Mucosa of stomach (tissue), 1 donor: ENCODE data around the gene TEX30.
A peak's percentile ranks its signal among the peaks of the same experiment; 100 is the strongest.

Experiments used
- H3K27me3 ChIP-seq: one replicate; pipeline ENCODE4 v1.7.0; 2013; ENCODE audit warnings: mild to moderate bottlenecking, low read length; ENCODE audit not compliant: control insufficient read depth, insufficient read depth
- H3K36me3 ChIP-seq: one replicate; pipeline ENCODE4 v1.7.0; 2013; ENCODE audit warnings: low read length; ENCODE audit not compliant: control insufficient read depth, insufficient read depth
- H3K4me1 ChIP-seq: one replicate; pipeline ENCODE4 v1.7.0; 2013; ENCODE audit warnings: mild to moderate bottlenecking, low read length; ENCODE audit not compliant: control insufficient read depth, insufficient read depth
- H3K4me3 ChIP-seq: one replicate; pipeline ENCODE4 v1.7.0; 2013; ENCODE audit warnings: low read length
- H3K9ac ChIP-seq: one replicate; pipeline ENCODE4 v1.7.0; 2013; ENCODE audit warnings: mild to moderate bottlenecking, low read length, moderate library complexity
- H3K9me3 ChIP-seq: one replicate; pipeline ENCODE4 v1.7.0; 2013; ENCODE audit warnings: mild to moderate bottlenecking, low read length, moderate library complexity; ENCODE audit not compliant: control insufficient read depth
- donor health status: Pancreatic carcinoma.

The TEX30 gene

GRCh38 chr13:102774591-102775520, 1.3 kb upstream of the TEX30 start:
- H3K4me1 ChIP-seq = peaks cover 14% of the 10 kb centered on the region
- H3K9me3 ChIP-seq = no peaks in the 10 kb centered on the region
- no peak overlapping the region for H3K9ac ChIP-seq
- H3K4me3 ChIP-seq = no peak overlapping the region
- H3K27me3 ChIP-seq = no peaks in the 10 kb centered on the region
- no peaks in the 10 kb centered on the region for H3K36me3 ChIP-seq

DNA sequence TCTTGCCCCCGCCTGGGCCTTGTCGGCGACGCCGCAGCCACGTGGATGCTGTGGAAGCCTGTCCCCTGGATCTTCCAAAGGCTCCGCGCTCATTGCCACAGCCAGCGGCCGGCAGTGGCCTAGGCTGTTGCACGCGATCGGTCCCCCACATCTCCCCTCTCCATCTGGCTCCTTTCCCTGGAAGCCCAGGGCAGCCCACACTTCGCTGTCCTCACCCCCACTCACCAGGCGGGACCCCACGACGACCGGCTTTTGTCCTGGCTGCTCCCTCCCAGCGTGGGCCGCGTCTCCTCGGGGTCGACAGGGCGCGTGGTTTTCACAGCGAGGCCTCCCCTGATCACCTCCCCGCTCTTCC, 605 bp upstream of the TEX30 start:
- Histone ChIP-seq H3K36me3 (no peaks in the 10 kb centered on the region), H3K4me1 (peaks cover 14% of the 10 kb centered on the region), H3K4me3 (peak overlapping the region; percentile 48), H3K9me3 (no peaks in the 10 kb centered on the region), H3K9ac (peak overlapping the region; percentile 66), H3K27me3 (no peaks in the 10 kb centered on the region)

DNA sequence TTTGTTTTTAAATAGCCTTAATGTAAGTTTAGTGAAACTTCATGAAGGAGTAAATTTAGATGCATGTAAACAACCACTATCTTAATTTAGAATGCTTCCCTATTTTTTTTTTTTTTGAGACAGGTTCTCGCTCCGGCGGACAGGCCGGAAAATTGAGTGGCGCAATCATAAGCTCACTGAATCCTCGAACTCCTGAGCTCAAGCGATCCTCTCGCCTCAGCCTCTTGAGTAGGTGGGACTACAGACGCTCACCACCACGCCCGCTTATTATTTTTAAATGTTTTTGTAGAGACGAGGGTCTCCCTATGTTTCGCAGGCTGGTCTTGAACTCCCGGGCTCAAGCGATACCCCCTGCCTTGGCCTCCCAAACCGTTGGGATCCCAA, 1.6 kb downstream of the TEX30 start:
- H3K9ac ChIP-seq = no peak overlapping the region
- H3K9me3 ChIP-seq = no peaks in the 10 kb centered on the region
- no peak overlapping the region for H3K4me3 ChIP-seq
- H3K4me1 ChIP-seq = peaks cover 14% of the 10 kb centered on the region
- H3K36me3 ChIP-seq = no peaks in the 10 kb centered on the region
- no peaks in the 10 kb centered on the region for H3K27me3 ChIP-seq

DNA sequence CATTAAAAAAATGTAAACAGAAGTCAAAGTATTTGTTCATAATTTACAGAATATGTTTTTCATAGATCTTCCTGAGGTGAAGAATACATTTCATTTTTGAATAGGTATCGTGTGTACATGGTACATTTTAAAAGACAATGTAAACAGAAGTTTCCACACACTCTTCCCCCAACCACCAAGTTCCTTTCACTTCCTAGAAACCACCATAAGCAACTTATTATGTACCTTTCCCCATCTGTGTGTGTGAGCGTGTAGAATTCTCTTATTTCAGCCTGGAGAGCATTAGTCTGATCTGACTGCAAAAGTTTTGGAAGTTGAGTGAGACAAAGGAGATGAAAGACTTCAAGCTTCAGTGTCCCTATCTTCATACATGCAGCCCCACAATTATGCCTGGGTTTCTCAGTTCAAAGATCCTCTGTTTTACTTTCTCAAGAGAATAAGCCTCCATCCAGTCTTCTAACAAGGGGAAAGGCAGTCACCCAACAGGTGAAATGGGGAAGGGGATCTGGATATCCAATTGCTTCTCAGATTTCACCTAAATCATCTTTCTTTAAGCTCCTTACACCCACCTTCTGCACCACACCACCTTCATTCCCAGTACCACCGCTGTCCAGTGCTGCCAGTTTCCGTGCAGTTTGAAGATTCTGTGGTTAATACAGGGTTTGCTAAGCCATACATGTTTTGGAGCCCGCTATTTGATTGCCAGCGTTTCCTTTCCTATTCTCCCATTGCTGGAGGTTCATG, 2.1 kb downstream of the TEX30 start:
- Histone ChIP-seq H3K4me3 (no peak overlapping the region), H3K36me3 (no peaks in the 10 kb centered on the region), H3K9me3 (no peaks in the 10 kb centered on the region), H3K27me3 (no peaks in the 10 kb centered on the region), H3K9ac (no peak overlapping the region), H3K4me1 (peaks cover 14% of the 10 kb centered on the region)

- peaks cover 14% of the 10 kb centered on the region for H3K4me1 ChIP-seq
- no peaks in the 10 kb centered on the region for H3K36me3 ChIP-seq
- H3K9me3 ChIP-seq = no peaks in the 10 kb centered on the region
- no peaks in the 10 kb centered on the region for H3K27me3 ChIP-seq
- no peak overlapping the region for H3K9ac ChIP-seq
- no peak overlapping the region for H3K4me3 ChIP-seq
These were observed 3.2 kb downstream of the TEX30 start for GRCh38 chr13:102770435-102770834.

- H3K27me3 ChIP-seq = no peaks in the 10 kb centered on the region
These were observed 3.9 kb downstream of the TEX30 start for GRCh38 chr13:102769679-102770078.

GRCh38 chr13:102768909-102769308, 4.7 kb downstream of the TEX30 start:
- Histone ChIP-seq H3K9me3 (no peaks in the 10 kb centered on the region), H3K36me3 (no peaks in the 10 kb centered on the region), H3K4me3 (no peak overlapping the region), H3K4me1 (peaks cover 7% of the 10 kb centered on the region), H3K9ac (no peak overlapping the region), H3K27me3 (no peaks in the 10 kb centered on the region)

More at GRCh38 chr13:102769679-102770078, 3.9 kb downstream of the TEX30 start:
- no peaks in the 10 kb centered on the region for H3K36me3 ChIP-seq
- no peaks in the 10 kb centered on the region for H3K9me3 ChIP-seq
- no peak overlapping the region for H3K9ac ChIP-seq
- H3K4me3 ChIP-seq = no peak overlapping the region
- H3K4me1 ChIP-seq = peaks cover 14% of the 10 kb centered on the region

- H3K4me3 ChIP-seq = no peak overlapping the region
- no peaks in the 10 kb centered on the region for H3K27me3 ChIP-seq
- H3K9me3 ChIP-seq = no peaks in the 10 kb centered on the region
- peaks cover 3% of the 10 kb centered on the region for H3K4me1 ChIP-seq
- H3K9ac ChIP-seq = no peak overlapping the region
- H3K36me3 ChIP-seq = no peaks in the 10 kb centered on the region
These were observed 9.8 kb downstream of the TEX30 start for GRCh38 chr13:102763741-102764140.

DNA sequence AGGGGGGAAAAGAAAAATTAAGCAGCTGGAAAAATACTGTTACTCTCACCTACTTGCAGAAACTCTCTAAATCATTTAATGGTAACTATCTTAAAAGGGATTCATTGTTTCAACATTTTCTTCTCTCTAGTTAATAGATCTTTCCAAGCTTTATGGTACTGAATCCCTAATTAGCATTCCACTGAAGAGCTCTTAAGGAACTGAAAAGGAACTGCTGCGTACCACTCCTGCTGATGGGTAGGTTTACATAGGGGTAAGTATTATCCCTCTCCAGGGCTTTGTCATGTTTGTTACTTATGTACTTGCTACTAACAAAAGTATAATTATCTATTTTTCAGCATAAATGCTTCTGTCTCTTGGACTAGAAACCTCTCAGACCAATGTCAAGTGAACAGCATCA, 12.5 kb downstream of the TEX30 start:
- H3K9ac ChIP-seq = no peak overlapping the region
- H3K4me1 ChIP-seq = peaks cover 3% of the 10 kb centered on the region
- H3K9me3 ChIP-seq = no peaks in the 10 kb centered on the region
- no peaks in the 10 kb centered on the region for H3K36me3 ChIP-seq
- H3K4me3 ChIP-seq = no peak overlapping the region
- no peaks in the 10 kb centered on the region for H3K27me3 ChIP-seq

GRCh38 chr13:102758842-102759241, 14.7 kb downstream of the TEX30 start:
- Histone ChIP-seq H3K9ac (no peak overlapping the region), H3K36me3 (no peaks in the 10 kb centered on the region), H3K4me1 (peaks cover 3% of the 10 kb centered on the region), H3K9me3 (no peaks in the 10 kb centered on the region), H3K27me3 (no peaks in the 10 kb centered on the region), H3K4me3 (no peak overlapping the region)

GRCh38 chr13:102757006-102757405, 16.6 kb downstream of the TEX30 start:
- no peaks in the 10 kb centered on the region for H3K27me3 ChIP-seq
- no peak overlapping the region for H3K9ac ChIP-seq
- H3K4me1 ChIP-seq = no peaks in the 10 kb centered on the region
- no peaks in the 10 kb centered on the region for H3K36me3 ChIP-seq
- H3K4me3 ChIP-seq = no peak overlapping the region
- no peaks in the 10 kb centered on the region for H3K9me3 ChIP-seq

DNA sequence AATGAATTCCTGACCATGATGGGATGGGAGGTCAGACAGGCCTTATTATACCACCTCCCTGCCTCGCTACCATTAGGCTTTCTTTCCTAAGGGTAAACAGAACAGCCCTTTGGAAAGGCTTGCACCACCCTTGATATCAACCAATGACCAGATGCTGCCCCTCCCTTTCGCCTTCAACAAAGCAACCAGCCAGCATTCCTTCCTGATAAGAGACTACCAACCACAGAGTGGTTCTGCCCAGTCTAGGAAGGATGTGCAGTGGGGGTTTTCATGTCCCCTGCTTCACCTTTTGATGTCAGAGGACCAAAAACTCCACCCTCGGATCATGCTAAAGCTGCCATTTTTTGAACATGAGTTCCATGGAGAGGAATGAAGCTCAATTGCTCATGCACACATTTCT, 21.7 kb downstream of the TEX30 start:
- Histone ChIP-seq H3K36me3 (no peaks in the 10 kb centered on the region), H3K4me3 (no peak overlapping the region), H3K27me3 (no peaks in the 10 kb centered on the region), H3K9ac (no peak overlapping the region), H3K4me1 (no peaks in the 10 kb centered on the region), H3K9me3 (no peaks in the 10 kb centered on the region)
